ENCODE results near the gene KRT2.

KRT2 gene

DNA sequence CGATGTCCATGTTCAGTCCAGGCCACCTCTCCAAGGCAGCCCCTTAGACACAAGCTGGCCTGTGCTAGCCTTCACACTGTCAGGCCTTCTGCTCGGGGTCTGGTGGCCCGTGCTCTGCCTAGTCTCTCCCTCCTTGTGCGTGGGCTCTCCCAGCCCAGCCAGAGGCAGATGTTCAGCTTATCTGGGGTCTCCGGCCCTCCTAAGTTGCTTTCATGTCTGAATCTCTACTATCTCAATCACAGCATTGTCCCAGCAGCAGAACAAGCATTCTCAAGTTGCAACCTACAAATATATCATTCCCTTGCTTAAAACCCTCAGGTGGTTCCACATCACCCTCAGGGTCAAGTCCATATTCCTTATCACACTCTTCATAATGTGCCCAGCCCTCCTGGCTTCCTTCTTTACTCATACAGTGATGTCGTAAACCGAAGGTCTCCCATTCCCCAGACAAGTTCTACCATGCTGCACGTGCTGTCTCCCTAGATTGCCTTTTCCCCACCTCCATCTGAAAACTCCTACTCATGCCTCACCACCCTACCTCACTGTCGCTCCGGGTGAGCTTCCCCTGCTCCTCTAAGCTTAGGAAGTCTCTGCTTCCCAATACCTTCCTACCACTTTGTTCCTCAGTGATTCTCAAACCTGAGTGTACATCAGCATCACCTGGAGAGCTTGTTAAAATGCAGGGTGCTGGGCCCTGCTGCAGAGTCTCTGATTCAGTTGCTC, 35.2 kb downstream of the KRT2 start:
- Histone ChIP-seq H3K27ac (ENCODE audit: low read length) (no peak overlapping the region), H3K9ac (ENCODE audit: low read length in 2 of 2) (no peak overlapping the region), H3K27me3 (ENCODE audit: control insufficient read depth in 1 of 2, insufficient read depth in 2 of 2, low read length in 2 of 2) (peaks cover 10 to 11% of the 10 kb centered on the region in 2 donors), H3K9me3 (ENCODE audit: control insufficient read depth in 2 of 2, low read length in 2 of 2) (no peaks in the 10 kb centered on the region), H3K36me3 (ENCODE audit: control insufficient read depth in 2 of 2, insufficient read depth in 2 of 2, low read length in 2 of 2) (no peaks in the 10 kb centered on the region), H3K4me3 (ENCODE audit: low read length in 2 of 2) (no peak overlapping the region), H3K4me1 (ENCODE audit: control insufficient read depth, insufficient read depth, low read length) (no peaks in the 10 kb centered on the region)

DNA sequence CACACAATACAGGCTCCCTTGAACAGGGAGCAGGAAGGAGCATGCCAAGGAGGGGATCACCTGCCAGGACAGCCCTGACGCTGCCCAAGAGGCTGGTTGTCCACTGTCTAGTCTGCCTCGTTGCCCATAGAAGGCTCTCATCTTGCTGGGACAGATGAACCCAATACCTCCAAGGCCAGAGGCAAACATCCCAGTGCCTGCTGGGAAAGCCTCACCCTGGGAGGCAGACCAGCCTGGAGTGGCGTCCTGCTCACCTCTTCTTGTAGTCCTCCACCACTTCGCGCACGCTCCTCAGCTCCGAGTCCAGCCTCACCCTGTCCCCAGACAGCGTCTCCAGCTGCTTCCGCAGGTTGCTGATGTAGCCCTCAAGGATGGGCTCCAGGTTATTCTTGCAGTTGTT, 36.1 kb downstream of the KRT2 start:
- Histone ChIP-seq H3K9ac (ENCODE audit: low read length in 2 of 2) (no peak overlapping the region), H3K4me1 (ENCODE audit: control insufficient read depth, insufficient read depth, low read length) (no peaks in the 10 kb centered on the region), H3K9me3 (ENCODE audit: control insufficient read depth in 2 of 2, low read length in 2 of 2) (no peaks in the 10 kb centered on the region), H3K36me3 (ENCODE audit: control insufficient read depth in 2 of 2, insufficient read depth in 2 of 2, low read length in 2 of 2) (no peaks in the 10 kb centered on the region), H3K4me3 (ENCODE audit: low read length in 2 of 2) (no peak overlapping the region), H3K27ac (ENCODE audit: low read length) (no peak overlapping the region), H3K27me3 (ENCODE audit: control insufficient read depth in 1 of 2, insufficient read depth in 2 of 2, low read length in 2 of 2) (peaks cover 10 to 13% of the 10 kb centered on the region in 2 donors)

DNA sequence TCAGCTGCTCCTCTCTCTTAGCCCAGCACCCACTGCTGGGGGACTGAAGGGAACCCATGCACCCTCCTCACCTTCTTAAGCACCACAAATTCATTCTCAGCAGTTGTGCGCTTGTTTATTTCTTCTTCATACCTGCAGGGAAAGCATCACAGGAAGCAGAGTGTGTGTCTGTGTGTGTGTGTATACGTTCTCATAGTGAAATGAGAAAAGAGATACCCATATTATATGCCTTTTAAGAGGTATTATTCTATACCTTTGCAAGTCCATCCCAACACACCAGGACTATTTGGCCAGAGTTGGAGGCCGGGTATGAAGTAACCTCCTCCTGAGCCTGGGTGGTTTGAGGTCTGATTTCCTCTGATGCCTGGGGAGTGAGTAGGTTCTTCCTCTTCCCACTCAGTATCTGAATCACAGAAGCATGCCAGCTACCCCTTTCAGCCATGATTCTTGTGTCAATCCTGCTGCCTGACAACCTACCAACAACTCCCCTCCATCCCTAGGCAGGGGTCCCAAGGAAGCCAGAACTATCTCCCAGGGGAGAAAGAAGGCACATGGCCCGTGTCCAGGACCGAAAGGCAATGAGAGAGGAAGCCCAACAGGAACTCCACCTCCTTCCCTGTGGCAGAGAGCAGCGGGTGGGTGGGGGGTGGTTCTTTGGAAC, 36.7 kb downstream of the KRT2 start:
- H3K27me3 ChIP-seq (ENCODE audit: control insufficient read depth in 1 of 2, insufficient read depth in 2 of 2, low read length in 2 of 2) = peaks cover 14 to 17% of the 10 kb centered on the region in 2 donors
- H3K9me3 ChIP-seq (ENCODE audit: control insufficient read depth in 2 of 2, low read length in 2 of 2) = no peaks in the 10 kb centered on the region
- no peak overlapping the region for H3K4me3 ChIP-seq (ENCODE audit: low read length in 2 of 2)
- no peak overlapping the region for H3K9ac ChIP-seq (ENCODE audit: low read length in 2 of 2)
- no peak overlapping the region for H3K27ac ChIP-seq (ENCODE audit: low read length)
- no peaks in the 10 kb centered on the region for H3K36me3 ChIP-seq (ENCODE audit: control insufficient read depth in 2 of 2, insufficient read depth in 2 of 2, low read length in 2 of 2)
- H3K4me1 ChIP-seq (ENCODE audit: control insufficient read depth, insufficient read depth, low read length) = no peaks in the 10 kb centered on the region

DNA sequence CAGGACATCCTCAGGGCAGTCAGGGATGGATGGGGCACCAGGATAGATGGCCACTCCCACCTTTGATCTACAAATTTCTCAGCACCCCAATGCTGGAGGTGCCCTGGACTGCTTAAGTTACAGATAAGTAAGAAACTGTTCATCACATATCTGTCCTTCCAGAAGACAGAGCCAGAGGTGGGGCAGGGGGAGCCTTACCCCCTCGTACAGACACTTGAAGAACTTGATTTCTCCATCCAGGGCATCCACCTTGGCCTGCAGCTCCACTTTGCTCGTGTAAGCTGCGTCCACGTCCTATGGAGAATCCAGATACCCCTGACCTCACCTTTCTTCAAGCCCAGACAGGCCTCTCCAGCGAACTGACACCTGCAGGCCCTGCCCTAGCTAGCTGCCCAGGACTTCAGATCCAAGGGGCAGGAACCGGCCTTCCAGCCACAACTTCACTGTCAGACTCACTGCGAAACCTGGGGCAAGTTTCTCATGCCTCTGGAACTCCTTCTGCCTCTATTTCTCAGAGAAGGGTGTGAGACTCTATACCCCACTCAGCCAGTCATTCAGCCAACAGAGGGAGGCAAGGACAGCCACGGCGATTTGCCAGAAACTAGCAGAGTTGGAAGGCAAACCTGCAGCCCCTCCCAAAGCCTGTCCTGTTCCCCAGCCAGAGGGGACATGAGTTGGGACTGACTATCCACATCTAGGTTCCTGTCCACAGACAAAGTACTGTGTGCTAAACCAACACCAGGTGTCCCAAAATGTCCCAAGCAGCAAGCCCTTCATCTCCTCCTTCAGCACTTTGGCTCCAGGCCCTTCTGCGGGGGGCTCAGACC, 37.4 kb downstream of the KRT2 start:
- Histone ChIP-seq H3K36me3 (ENCODE audit: control insufficient read depth in 2 of 2, insufficient read depth in 2 of 2, low read length in 2 of 2) (no peaks in the 10 kb centered on the region), H3K4me1 (ENCODE audit: control insufficient read depth, insufficient read depth, low read length) (no peaks in the 10 kb centered on the region), H3K27me3 (ENCODE audit: control insufficient read depth in 1 of 2, insufficient read depth in 2 of 2, low read length in 2 of 2) (peaks cover 14 to 17% of the 10 kb centered on the region in 2 donors), H3K27ac (ENCODE audit: low read length) (no peak overlapping the region), H3K9me3 (ENCODE audit: control insufficient read depth in 2 of 2, low read length in 2 of 2) (no peaks in the 10 kb centered on the region), H3K9ac (ENCODE audit: low read length in 2 of 2) (no peak overlapping the region), H3K4me3 (ENCODE audit: low read length in 2 of 2) (no peak overlapping the region)

DNA sequence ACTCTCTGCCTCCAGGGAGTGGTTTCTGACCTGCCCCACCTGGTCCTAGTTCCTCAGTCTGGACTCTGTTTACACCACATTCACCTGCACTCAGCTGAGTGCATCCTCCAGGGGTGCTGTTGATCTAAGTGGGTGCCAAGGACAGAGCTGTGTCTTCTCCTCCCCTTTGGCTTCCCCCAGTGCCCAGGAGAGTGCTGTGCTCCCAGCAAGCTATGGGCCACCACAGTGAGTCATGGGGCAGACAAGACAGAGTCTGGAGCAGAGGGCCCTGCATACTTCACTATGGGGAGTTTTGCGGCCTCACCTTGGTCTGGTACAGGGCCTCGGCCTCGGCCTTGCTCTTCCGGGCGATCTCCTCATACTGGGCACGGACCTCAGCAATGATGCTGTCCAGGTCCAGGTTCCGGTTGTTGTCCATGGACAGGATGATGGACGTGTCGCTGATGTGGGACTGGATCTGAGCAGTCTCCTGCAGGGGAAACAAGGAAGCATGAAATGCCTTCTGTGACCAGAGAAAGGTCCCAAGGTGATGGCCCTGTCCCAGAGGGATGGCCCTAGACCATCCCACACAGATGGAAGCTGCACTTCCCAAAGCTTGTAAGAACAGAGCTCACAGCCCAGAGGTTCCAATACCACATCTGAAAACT, 38.5 kb downstream of the KRT2 start:
- no peak overlapping the region for H3K9ac ChIP-seq (ENCODE audit: low read length in 2 of 2)
- H3K4me1 ChIP-seq (ENCODE audit: control insufficient read depth, insufficient read depth, low read length) = no peaks in the 10 kb centered on the region
- H3K27ac ChIP-seq (ENCODE audit: low read length) = no peak overlapping the region
- H3K9me3 ChIP-seq (ENCODE audit: control insufficient read depth in 2 of 2, low read length in 2 of 2) = no peaks in the 10 kb centered on the region
- H3K4me3 ChIP-seq (ENCODE audit: low read length in 2 of 2) = no peak overlapping the region
- H3K27me3 ChIP-seq (ENCODE audit: control insufficient read depth in 1 of 2, insufficient read depth in 2 of 2, low read length in 2 of 2) = peaks cover 14 to 20% of the 10 kb centered on the region in 2 donors
- H3K36me3 ChIP-seq (ENCODE audit: control insufficient read depth in 2 of 2, insufficient read depth in 2 of 2, low read length in 2 of 2) = no peaks in the 10 kb centered on the region

DNA sequence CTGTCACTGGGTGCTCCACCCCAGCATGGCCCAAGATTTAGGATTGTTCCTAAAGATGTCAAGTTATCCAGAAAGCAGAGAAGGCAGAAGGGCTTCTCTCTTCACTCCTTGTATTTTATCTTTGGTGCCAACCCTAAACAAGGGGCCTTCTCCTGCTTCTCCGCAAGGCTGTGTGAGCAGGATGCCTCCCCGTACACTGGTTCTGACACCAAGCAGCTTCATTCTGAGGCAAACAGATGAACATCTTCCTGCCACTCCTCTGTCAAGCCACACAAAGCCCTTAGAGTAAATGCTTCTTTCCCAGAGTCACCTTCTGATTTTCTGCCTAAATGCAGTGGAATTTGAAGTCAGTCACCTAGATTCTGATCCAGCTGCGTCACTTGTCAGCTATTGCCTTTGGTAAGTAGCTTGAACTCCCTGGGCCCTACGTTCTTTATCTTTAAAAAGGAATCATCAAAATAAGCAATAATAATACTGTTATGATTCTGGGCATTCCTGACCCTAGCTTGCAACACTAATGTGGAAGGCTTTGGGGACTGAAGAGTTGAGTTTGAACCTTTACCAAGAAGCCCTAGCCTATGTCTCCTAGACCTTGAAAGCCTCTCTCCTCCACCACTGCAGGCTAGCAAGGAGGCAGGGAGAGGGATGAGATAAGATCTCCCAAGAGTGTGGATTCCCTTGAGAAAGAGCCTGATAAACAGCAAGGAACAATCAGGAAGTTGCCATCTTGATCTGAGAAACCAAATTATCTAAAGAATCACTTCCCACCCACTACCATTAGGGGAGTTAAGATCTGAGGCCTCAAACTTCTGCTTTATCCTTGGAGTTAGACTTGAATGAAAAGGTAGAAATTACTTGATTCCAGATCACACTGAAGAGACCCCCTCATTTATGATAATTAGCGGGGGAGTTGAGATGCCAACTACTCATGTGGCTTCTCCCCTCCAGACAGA, 39.3 kb downstream of the KRT2 start:
- Histone ChIP-seq H3K36me3 (ENCODE audit: control insufficient read depth in 2 of 2, insufficient read depth in 2 of 2, low read length in 2 of 2) (no peaks in the 10 kb centered on the region), H3K9ac (ENCODE audit: low read length in 2 of 2) (no peak overlapping the region), H3K27ac (ENCODE audit: low read length) (no peak overlapping the region), H3K4me3 (ENCODE audit: low read length in 2 of 2) (no peak overlapping the region), H3K9me3 (ENCODE audit: control insufficient read depth in 2 of 2, low read length in 2 of 2) (no peaks in the 10 kb centered on the region), H3K4me1 (ENCODE audit: control insufficient read depth, insufficient read depth, low read length) (no peaks in the 10 kb centered on the region), H3K27me3 (ENCODE audit: control insufficient read depth in 1 of 2, insufficient read depth in 2 of 2, low read length in 2 of 2) (peaks cover 14 to 22% of the 10 kb centered on the region in 2 donors)

DNA sequence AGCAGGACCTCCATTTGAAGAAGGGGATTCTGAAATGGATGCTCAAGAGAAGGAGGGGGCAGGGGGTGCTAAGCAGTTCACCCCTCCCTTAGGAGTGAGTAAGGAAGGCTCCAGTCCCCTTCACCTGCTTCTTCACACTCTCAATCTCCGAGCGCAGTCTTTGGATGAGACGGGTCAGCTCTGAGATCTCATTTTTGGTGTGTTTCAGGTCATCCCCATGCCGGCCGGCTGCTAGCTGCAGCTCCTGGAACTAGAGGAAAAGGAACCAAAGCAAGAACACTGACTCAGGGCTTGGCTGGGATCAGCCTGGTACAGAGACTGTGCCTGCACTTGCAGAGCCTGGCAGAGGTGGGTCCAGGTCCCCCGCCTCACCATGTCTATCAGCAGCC, 40.9 kb downstream of the KRT2 start:
- H3K27me3 ChIP-seq (ENCODE audit: control insufficient read depth in 1 of 2, insufficient read depth in 2 of 2, low read length in 2 of 2) = peaks cover 14 to 23% of the 10 kb centered on the region in 2 donors
- no peaks in the 10 kb centered on the region for H3K9me3 ChIP-seq (ENCODE audit: control insufficient read depth in 2 of 2, low read length in 2 of 2)
- no peaks in the 10 kb centered on the region for H3K4me1 ChIP-seq (ENCODE audit: control insufficient read depth, insufficient read depth, low read length)
- no peak overlapping the region for H3K27ac ChIP-seq (ENCODE audit: low read length)
- H3K9ac ChIP-seq (ENCODE audit: low read length in 2 of 2) = no peak overlapping the region
- H3K36me3 ChIP-seq (ENCODE audit: control insufficient read depth in 2 of 2, insufficient read depth in 2 of 2, low read length in 2 of 2) = no peaks in the 10 kb centered on the region
- H3K4me3 ChIP-seq (ENCODE audit: low read length in 2 of 2) = no peak overlapping the region

DNA sequence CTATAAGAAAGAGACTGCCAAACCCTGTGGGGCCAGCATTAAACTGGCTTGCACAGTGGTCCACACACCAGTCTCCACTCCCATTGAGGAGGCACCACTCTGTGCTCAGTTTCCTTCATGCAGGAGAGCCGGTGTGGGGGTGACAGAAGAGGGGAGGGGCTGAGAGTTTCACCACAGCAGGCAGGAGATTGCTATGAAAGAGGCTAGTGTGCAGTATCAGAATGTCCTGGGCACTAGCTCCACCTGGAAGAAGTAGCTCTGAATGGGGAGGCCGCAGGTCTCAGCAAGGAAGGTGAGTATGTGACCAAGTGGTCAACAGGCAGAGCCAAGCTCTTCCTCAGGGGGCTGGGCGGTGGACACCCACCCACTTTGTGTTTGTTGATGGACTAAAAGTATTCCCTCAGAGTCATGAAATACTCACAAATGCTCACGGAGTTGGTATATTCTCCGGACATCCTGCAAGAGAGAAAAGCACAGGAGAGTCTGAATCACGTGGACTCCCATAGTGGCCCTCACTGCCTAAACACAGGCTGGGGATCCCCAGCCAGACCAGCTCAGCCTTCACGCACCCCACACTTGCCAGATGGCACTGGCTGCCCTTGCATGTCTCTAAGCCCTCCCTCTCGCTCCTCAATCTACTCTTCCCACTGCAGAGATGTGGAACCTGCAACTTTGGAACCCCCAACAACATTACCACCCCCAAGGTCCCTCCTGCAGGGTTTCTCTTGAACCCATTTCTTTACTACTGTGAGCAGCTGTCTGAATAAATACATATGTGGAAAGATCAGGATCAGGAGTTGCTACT, 43.0 kb downstream of the KRT2 start:
- no peak overlapping the region for H3K4me3 ChIP-seq (ENCODE audit: low read length in 2 of 2)
- no peaks in the 10 kb centered on the region for H3K4me1 ChIP-seq (ENCODE audit: control insufficient read depth, insufficient read depth, low read length)
- no peaks in the 10 kb centered on the region for H3K36me3 ChIP-seq (ENCODE audit: control insufficient read depth in 2 of 2, insufficient read depth in 2 of 2, low read length in 2 of 2)
- no peak overlapping the region for H3K27ac ChIP-seq (ENCODE audit: low read length)
- H3K27me3 ChIP-seq (ENCODE audit: control insufficient read depth in 1 of 2, insufficient read depth in 2 of 2, low read length in 2 of 2) = peaks cover 14 to 20% of the 10 kb centered on the region in 2 donors
- H3K9ac ChIP-seq (ENCODE audit: low read length in 2 of 2) = no peak overlapping the region
- no peaks in the 10 kb centered on the region for H3K9me3 ChIP-seq (ENCODE audit: control insufficient read depth in 2 of 2, low read length in 2 of 2)

DNA sequence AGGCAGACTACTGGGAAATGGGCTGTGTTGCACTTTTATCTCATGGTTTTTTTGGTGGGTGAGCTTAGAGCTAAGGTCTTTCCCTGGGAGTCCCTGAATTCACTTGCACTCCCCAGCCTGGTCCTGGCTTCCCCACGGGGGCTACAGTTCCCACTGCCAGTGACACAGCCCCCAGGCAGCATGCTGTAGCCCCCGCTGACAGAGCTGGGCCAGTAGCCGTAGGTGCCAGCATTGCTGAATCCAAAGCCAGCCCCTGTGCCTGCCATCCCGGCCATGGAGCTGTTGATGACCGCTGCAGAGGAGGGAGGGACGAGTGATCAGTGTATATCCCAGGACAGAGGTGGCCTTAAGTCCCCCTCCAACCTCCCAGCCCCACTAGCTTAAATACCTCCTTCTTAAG, 43.9 kb downstream of the KRT2 start:
- no peak overlapping the region for H3K4me3 ChIP-seq (ENCODE audit: low read length in 2 of 2)
- H3K9ac ChIP-seq (ENCODE audit: low read length in 2 of 2) = no peak overlapping the region
- H3K27me3 ChIP-seq (ENCODE audit: control insufficient read depth in 1 of 2, insufficient read depth in 2 of 2, low read length in 2 of 2) = peaks cover 9 to 18% of the 10 kb centered on the region in 2 donors
- no peaks in the 10 kb centered on the region for H3K36me3 ChIP-seq (ENCODE audit: control insufficient read depth in 2 of 2, insufficient read depth in 2 of 2, low read length in 2 of 2)
- H3K27ac ChIP-seq (ENCODE audit: low read length) = no peak overlapping the region
- no peaks in the 10 kb centered on the region for H3K9me3 ChIP-seq (ENCODE audit: control insufficient read depth in 2 of 2, low read length in 2 of 2)
- no peaks in the 10 kb centered on the region for H3K4me1 ChIP-seq (ENCODE audit: control insufficient read depth, insufficient read depth, low read length)

Measured in stomach smooth muscle (tissue), 2 donors.